Non-pigmented ciliary epithelial cell (primary cell): ENCODE results near the gene FAM221A.
"Not testable (repeated sequence)": the region's sequence is repeated elsewhere in the genome, so short reads cannot be mapped to it uniquely, and the experiment has no call there.

Experiments used
- DNase-seq: peaks from one replicate; pipeline ENCODE4 v3.0.0-alpha.2; 2010; ENCODE audit warnings: low read depth

FAM221A gene, protein sequence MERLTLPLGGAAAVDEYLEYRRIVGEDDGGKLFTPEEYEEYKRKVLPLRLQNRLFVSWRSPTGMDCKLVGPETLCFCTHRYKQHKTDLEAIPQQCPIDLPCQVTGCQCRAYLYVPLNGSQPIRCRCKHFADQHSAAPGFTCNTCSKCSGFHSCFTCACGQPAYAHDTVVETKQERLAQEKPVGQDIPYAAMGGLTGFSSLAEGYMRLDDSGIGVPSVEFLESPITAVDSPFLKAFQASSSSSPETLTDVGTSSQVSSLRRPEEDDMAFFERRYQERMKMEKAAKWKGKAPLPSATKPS

GRCh38 chr7:23679898-23680413 is at the start of gene FAM221A:
TSS of gene FAM221A (plus strand) at chr7:23680199. CDS start at chr7:23680219, 20 bp downstream.
- DNase-seq = no peak

GRCh38 chr7:23633417-23633816 is 46.6 kb upstream of the FAM221A start:
- DNase-seq = no peak

- DNase-seq = no peak
These were observed 34.2 kb upstream of the FAM221A start for GRCh38 chr7:23645822-23646221.

- DNase-seq = no peak
These were observed 26.1 kb upstream of the FAM221A start for GRCh38 chr7:23653942-23654341.

DNA sequence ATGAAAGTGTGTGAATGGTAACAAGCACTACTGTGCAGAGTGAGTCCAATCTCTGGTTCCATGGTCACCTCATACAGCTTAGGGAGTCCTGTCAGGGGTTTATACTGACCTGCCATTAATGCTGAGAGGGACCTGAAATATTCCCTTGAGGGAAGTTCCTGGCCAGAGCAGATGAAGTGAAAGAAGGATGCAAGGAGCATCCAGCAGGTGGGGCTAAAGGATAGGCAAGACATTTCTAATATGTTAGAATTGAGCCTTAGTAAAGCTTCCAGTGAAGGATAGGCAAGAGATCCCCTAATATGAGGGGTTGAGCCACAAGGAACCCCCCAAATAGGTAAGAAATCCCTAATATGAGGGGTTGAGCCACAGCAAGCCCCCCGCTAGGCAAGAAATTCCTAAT is 25.5 kb upstream of the FAM221A start:
- DNase-seq = no peak

GRCh38 chr7:23655433-23655832 is 24.6 kb upstream of the FAM221A start:
- DNase-seq = no peak

DNA sequence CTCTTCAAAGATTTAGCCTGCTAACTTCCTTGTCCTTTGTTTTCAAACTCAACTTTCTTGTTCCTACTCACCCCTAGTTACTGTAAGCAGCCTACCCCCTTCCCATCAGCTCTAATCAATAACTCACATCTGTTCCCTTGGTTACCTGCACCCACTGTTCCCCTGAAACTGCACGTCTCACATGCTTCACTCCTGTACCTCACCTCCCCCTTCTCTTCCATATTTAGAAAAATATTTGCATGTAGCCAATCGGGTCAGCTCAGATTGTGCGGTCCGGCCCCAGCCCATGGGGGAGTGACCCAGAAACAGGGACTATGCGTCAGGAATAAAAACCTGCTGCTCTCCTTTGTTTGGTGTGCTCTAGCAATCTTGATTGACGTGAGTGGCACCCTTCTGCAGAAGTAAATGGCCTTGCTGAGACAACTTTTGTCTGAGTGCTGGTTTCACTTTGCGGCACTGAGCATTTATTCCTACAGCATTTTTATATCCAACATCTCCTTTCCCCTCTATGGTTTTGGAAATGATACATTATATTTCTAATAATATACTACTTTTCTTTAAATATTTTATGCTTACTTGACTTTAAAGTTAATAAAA is 21.1 kb upstream of the FAM221A start:
- DNase-seq = no peak

- DNase-seq = no peak
These were observed 18.6 kb upstream of the FAM221A start for GRCh38 chr7:23661385-23661784.

DNA sequence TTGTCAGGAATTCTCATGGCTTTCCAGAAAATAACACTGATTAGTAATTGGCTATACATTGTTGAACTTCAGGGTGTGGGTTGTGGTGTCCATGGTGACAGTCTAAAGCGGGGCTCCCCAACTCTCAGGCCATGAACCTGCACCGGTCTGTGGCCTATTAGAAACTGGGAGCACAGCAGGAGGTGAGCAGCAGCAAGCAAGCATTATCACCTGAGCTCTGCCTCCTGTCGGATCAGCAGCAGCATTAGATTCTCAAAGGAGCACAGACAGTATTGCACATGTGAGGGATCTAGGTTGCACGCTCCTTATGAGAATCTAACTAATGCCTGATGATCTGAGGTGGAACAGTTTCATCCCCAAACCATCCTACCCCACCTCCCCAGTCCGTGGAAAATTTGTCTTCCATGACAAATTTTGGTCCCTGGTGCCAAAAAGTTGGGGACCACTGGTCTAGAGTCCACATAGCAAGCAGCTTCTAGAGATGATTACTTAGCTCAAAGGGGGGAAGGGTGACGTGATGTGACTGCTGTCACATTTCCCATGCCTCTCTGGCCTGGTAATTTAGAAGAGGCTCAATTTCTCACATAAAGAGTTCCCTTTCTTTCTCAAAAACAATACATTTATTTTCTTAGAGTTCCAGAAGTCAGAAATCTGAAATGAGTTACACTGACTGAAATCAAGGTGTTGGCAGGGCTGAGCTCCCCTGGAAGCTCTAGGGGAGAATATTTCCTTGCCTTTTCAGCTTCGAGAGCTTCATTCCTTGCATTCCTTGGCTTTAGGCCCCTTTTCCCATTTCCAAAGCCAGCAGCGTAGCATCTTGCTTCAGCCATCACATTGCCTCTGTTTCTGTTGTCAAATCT is 17.6 kb upstream of the FAM221A start:
- no peak for DNase-seq

GRCh38 chr7:23662984-23663313 is 17.1 kb upstream of the FAM221A start:
- DNase-seq = no peak

GRCh38 chr7:23664122-23664521 is 15.9 kb upstream of the FAM221A start:
- no peak for DNase-seq

- DNase-seq = no peak
These were observed 8.0 kb upstream of the FAM221A start for GRCh38 chr7:23672033-23672432.

DNA sequence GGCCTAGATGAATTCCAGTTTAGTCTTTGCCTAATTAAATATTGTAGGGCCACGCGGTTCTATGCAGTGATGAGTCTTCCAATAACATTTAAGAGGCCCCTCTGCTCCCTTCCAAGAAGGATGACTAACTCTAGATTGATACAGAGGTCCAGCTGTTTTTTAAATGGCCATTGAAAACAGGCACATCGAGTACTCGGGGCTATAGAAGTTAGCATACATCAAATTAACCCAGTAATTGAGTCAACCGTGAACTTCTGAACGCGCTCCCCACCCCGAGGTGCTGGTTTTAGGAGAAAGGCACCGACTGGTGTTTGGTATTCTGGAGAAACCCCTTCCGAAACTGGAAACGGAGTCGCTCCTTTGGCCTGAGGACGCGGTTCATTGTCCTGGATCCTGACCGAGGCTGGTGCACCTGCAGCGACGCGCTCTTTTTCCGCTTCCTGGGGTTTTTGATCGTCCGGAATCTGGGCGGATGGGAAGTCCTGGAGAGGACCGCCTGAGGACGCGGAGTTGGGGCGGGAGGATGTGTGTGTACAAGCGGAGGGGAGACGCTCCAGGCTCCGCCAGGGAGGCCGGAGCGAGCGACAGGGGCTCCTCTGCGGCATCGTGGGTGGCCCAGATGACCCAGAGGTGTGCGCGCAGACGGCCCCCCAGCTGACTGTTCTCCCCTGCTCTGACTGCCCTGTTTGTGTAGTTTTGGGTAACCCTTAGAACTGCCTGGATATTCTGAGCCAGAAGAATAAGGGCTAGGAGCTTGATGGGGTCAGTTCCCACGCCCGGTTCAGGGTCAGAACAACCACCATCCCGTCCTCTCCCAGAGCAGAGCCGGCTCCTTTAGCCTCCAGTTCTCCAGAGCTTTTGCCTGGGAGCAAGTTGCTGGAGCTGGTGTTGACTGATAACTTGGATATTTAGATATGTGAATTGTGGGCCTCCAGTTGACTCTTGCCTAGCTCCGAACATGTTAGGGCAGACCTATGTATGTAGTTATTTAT is 711 bp downstream of the FAM221A start:
- DNase-seq = no peak

DNA sequence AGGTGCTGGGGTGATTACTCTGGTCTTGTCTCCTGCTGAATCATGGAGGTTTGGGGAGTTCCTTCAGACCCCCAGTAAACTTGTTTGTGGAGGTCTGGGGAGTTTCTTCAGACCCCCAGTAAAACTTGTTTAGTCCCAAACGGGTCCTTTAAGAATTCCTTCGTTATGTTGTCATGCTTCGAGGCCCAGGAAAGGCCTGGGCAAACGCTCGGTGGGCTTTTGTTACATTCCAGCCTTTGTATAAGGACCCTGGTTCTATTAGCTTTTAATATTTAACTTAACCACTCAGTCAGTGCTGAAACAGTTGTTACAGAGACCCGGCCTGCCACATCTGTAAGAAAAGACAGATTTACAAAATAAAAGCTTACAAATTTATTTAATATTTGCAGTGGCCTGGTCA is 4.0 kb downstream of the FAM221A start:
- not testable (repeated sequence) for DNase-seq

DNA sequence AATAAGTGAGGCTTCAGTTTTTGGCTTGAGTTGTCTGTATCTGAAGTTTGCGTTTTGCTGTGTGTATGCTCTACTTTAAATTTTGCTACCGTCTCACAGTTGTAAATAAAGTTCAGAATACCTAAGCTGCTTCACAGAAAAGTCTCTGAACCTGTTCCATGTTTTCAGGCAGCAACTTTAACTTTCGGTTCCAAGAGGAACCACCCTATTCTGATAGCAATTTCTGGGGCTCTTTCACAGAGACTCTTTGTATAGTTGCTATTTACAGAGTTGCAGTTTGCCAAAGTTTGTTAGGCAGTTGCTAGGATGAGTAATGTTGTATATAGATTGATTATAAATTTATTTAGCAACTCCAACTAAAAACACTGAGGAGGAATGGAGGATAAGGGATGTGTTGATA is 5.7 kb downstream of the FAM221A start:
- no peak for DNase-seq

DNA sequence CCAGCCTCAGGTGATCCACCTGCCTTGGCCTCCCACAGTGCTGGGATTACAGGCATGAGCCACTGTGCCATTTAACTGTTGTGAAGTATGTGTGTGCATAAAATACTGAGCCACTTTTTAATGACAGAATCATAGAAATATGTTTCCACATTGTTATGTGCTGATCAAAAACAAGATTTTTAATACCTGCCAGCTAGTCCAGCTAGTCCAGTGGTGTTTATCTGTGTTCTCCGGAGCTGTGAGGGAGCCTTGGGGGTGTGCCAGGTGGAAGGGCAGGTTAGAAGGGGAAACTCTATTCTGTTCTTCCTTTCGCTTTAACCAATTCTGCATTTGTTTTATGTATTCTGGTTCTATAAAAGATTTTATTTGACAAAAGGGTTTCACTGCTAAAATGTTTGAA is 7.0 kb downstream of the FAM221A start:
- DNase-seq = no peak

DNA sequence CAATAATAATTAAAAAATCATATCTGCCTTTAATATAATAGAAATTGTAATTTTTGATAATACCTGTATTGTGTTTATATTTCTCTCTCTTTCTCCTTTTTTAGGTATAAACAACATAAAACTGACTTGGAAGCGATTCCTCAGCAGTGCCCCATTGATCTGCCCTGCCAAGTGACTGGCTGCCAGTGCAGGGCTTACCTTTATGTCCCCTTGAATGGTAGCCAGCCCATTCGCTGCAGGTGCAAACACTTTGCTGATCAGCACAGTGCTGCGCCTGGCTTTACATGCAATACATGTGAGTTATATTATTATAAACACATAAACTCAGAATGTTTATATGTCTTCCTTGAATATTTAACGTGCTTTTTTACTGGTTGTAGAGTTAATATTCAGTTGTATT is 9.2 kb downstream of the FAM221A start:
- no peak for DNase-seq

DNA sequence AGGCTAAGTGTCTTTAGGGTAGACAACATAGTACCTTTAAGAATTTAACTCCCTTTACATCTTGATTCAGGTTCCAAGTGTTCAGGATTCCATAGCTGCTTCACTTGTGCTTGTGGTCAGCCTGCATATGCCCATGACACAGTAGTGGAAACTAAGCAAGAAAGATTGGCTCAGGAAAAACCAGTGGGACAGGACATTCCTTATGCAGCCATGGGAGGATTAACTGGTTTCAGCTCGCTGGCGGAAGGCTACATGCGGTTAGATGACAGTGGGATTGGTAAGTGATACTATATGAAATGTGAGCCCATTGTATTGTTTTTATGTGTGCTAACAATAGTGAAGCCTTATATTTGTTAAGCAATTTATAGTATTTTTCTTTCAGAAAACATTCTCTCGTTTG is 11.3 kb downstream of the FAM221A start:
- DNase-seq = peak; percentile 69

GRCh38 chr7:23693224-23693623 is 13.2 kb downstream of the FAM221A start:
- DNase-seq = no peak

DNA sequence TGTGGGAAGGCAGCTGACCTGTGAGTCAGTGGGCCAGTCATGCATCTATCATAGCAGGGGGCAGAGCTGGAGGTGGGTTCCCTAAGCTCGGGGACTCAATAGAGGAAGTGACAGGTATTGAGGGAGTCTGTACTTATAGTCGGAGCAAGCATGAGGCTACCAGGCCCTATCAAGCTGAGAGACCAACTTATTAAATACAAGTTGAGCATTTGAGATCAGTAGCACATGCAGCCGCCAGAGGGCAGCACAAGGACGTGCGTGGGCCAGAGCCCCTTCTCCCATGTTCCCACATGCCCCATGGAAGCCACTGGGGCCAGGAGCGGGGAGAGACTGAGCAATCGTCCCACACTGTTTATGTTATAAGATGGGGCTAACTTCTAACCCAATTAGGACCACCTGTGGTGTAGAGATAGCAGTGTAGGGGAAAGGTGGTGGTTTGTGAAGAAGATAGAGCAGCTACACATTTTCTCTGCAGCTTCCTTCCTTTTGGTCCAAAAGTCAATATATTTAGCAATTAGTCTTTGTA is 17.0 kb downstream of the FAM221A start:
- DNase-seq = no peak

- no peak for DNase-seq
These were observed 18.8 kb downstream of the FAM221A start for GRCh38 chr7:23698822-23699221.
